Endothelial cell of umbilical vein (primary cell): ENCODE results near the gene FAM120A. TPM values are rescaled to one million over a fixed set of nuclear protein-coding genes. Genes with fewer than 3 reads are reported as not detected.

Experiments used
- BruUV-seq: library from RNA; stranded (reverse); fragments of 400-500 nt; replicated peaks from 2 replicates; lab custom pipeline; 2021; lab: Mats Ljungman, UMichigan
- CTCF ChIA-PET: fragments of 300-600, 350-600 bp; sonication (Branson Sonifier 250); formaldehyde crosslinking; loops from one replicate; lab custom pipeline; 2021; ENCODE audit warnings: antibody characterized with exemption, inconsistent platforms; lab: Charles Lee
- POLR2A ChIA-PET: fragments of 300-600, 350-600 bp; sonication (Branson Sonifier 250); formaldehyde crosslinking; loops from one replicate; lab custom pipeline; 2021; ENCODE audit warnings: antibody characterized with exemption, inconsistent platforms; lab: Charles Lee
- DNase-seq: peaks from one replicate; pipeline ENCODE4 v3.0.0-alpha.2; 2011; ENCODE audit warnings: low read depth, low spot score
- FAIRE-seq: peaks from 2 replicates; lab custom pipeline; 2011; peaks lifted over from hg19 to GRCh38; lab: Jason Lieb, UNC
- H2AFZ ChIP-seq: 2 replicates; pipeline ENCODE4 v1.6.0; 2012; ENCODE audit warnings: low read depth, low read length, control low read depth, inconsistent platforms
- H3K27ac ChIP-seq: 2 replicates; pipeline ENCODE4 v1.5.1; 2011; ENCODE audit warnings: low read depth, mild to moderate bottlenecking, control low read depth, low read length, moderate library complexity; ENCODE audit not compliant: insufficient read depth
- H3K27me3 ChIP-seq, 2 experiments: 2 replicates each; pipeline versions ENCODE4 v1.6.0 to v1.6.1; 2011; ENCODE audit warnings: low read length in 2 of 2, mixed read lengths in 1 of 2; ENCODE audit not compliant: control insufficient read depth in 2 of 2, insufficient read depth in 2 of 2
- H3K36me3 ChIP-seq, 2 experiments: 2 replicates in 1 of 2; 3 replicates in 1 of 2; pipeline ENCODE4 v1.5.1; 2011; ENCODE audit warnings: low read length in 2 of 2, mild to moderate bottlenecking in 1 of 2, moderate library complexity in 1 of 2; ENCODE audit not compliant: control insufficient read depth in 2 of 2, insufficient read depth in 2 of 2; ENCODE audit errors: extremely low read depth in 1 of 2
- H3K4me1 ChIP-seq: 3 replicates; pipeline ENCODE4 v1.5.1; 2011; ENCODE audit warnings: mild to moderate bottlenecking, low read length; ENCODE audit not compliant: control insufficient read depth, insufficient read depth; ENCODE audit errors: extremely low read depth
- H3K4me2 ChIP-seq: 2 replicates; pipeline ENCODE4 v1.6.1; 2011; ENCODE audit warnings: low read length, control low read depth, mixed read lengths; ENCODE audit not compliant: insufficient read depth
- H3K4me3 ChIP-seq, 3 experiments: fragments of 200-600 bp in 1 of 3; sonication (generic), shearing (Covaris generic) in 1 of 3; replicated peaks in 1 of 3; 2 replicates each; pipeline ENCODE4 v1.5.1; 2011 to 2016; ENCODE audit warnings: control low read depth in 3 of 3, low read length in 3 of 3, mild to moderate bottlenecking in 2 of 3, inconsistent platforms in 1 of 3, low read depth in 1 of 3, moderate library complexity in 1 of 3; ENCODE audit not compliant: insufficient read depth in 1 of 3
- H3K79me2 ChIP-seq: 2 replicates; pipeline ENCODE4 v1.6.0; 2012; ENCODE audit warnings: low read length, inconsistent platforms; ENCODE audit not compliant: control insufficient read depth, insufficient read depth
- H3K9ac ChIP-seq: replicated peaks from 2 replicates; pipeline ENCODE3; 2011; ENCODE audit warnings: low read length, control low read depth; ENCODE audit not compliant: insufficient read depth; ENCODE audit errors: extremely low read depth
- H3K9me1 ChIP-seq: replicated peaks from 3 replicates; pipeline ENCODE4 v1.6.0; 2011; ENCODE audit warnings: mild to moderate bottlenecking, low read length; ENCODE audit not compliant: control insufficient read depth, insufficient read depth; ENCODE audit errors: extremely low read depth
- H3K9me3 ChIP-seq: replicated peaks from 2 replicates; pipeline ENCODE4 v1.5.1; 2012; ENCODE audit warnings: low read length, inconsistent platforms; ENCODE audit not compliant: control insufficient read depth, insufficient read depth
- H4K20me1 ChIP-seq: replicated peaks from 2 replicates; pipeline ENCODE3; 2011; ENCODE audit warnings: mild to moderate bottlenecking, low read length; ENCODE audit not compliant: control insufficient read depth, insufficient read depth; ENCODE audit errors: extremely low read depth
- CTCF ChIP-seq, 2 donors: IDR thresholded peaks; 1 replicate in 1 of 2; 2 replicates in 1 of 2; pipeline ENCODE4 v1.5.1; 2011; ENCODE audit warnings: low read length in 2 of 2, mild to moderate bottlenecking in 2 of 2, moderate library complexity in 2 of 2, control low read depth in 1 of 2, inconsistent platforms in 1 of 2, low read depth in 1 of 2; ENCODE audit not compliant: insufficient read depth in 1 of 2; ENCODE audit errors: extremely low read depth in 1 of 2
- EZH2 ChIP-seq: IDR thresholded peaks from 2 replicates; pipeline ENCODE4 v1.6.1; 2012; ENCODE audit warnings: borderline replicate concordance, low read depth, mild to moderate bottlenecking, moderate library complexity, low read length, inconsistent platforms; ENCODE audit not compliant: severe bottlenecking
- FOS ChIP-seq: IDR thresholded peaks from 2 replicates; pipeline ENCODE4 v1.6.1; 2011; ENCODE audit warnings: mild to moderate bottlenecking, low read length, moderate library complexity, borderline replicate concordance; ENCODE audit not compliant: insufficient read depth
- GATA2 ChIP-seq: IDR thresholded peaks from 2 replicates; pipeline ENCODE4 v1.7.0; 2011; ENCODE audit warnings: low read depth, mild to moderate bottlenecking, moderate library complexity, mixed read lengths, low read length; ENCODE audit not compliant: insufficient read length, insufficient read depth
- JUN ChIP-seq: IDR thresholded peaks from 2 replicates; pipeline ENCODE4 v1.6.1; 2011; ENCODE audit warnings: borderline replicate concordance, low read depth; ENCODE audit not compliant: insufficient read length, insufficient read depth
- MAX ChIP-seq: IDR thresholded peaks from 2 replicates; pipeline ENCODE4 v1.6.1; 2011; ENCODE audit not compliant: insufficient read depth, insufficient read length
- MYC ChIP-seq: IDR thresholded peaks from one replicate; pipeline ENCODE4 v1.6.1; 2011; ENCODE audit warnings: mild to moderate bottlenecking, low read depth, low read length
- POLR2A ChIP-seq: IDR thresholded peaks from 2 replicates; pipeline ENCODE4 v1.6.1; 2012; ENCODE audit warnings: low read depth, mild to moderate bottlenecking, control low read depth, low read length
- POLR2AphosphoS5 ChIP-seq: IDR thresholded peaks from 2 replicates; pipeline ENCODE4 v1.6.1; 2012; ENCODE audit warnings: low read depth, mild to moderate bottlenecking, control low read depth, low read length, moderate library complexity; ENCODE audit not compliant: insufficient read depth
- dilution Hi-C: fragments of 300-500 bp; cut with MboI; formaldehyde crosslinking; loops from one replicate; pipeline ENCODE4 v1.15.0; 2019; ENCODE audit warnings: low sequenced_read_pairs; ENCODE audit not compliant: extremely low pct_ligation_motif_present
- intact Hi-C: fragments of 100-400 bp; cut with micrococcal nuclease; formaldehyde crosslinking; loops from one replicate; pipeline ENCODE4 v1.10.0; 2022
- polyA plus RNA-seq, 4 experiments: library from polyadenylated mRNA; depleted of rRNA in 3 of 4; stranded (reverse) in 3 of 4; unstranded in 1 of 4; fragments of >200 nt; gene quantifications; 2 replicates each; pipeline versions ENCODE4 v1.2.1 to v1.2.3, GENCODE V29; 2011 to 2012; ENCODE audit warnings: missing spikeins in 1 of 4
- total RNA-seq: library from RNA; stranded (reverse); gene quantifications from 2 replicates; pipeline ENCODE4 v1.2.3, GENCODE V29; 2021

The FAM120A gene
- total and polyA plus RNA-seq, 2 donors (not counting 3 experiments of a cell fraction or from before 2014, with no cell fraction given) = 66.8 to 126 TPM

GRCh38 chr9:93579711-93580516 lies 128.4 kb downstream of the FAM120A start:
- CTCF ChIA-PET = interaction anchor here (0.8 to 3.2 kb wide), 4 partner anchors 10 to 13 kb away, joined by 3 to 22 read pairs (median 4); no protein-coding TSS in a partner anchor
- no peak overlapping the region for H3K4me3 ChIP-seq
- no peaks in the 10 kb centered on the region for H3K9me3 ChIP-seq
- H4K20me1 ChIP-seq = no peaks in the 10 kb centered on the region
- intact Hi-C loops (no loop called here), dilution Hi-C loops (no loop called here)
- H3K27ac ChIP-seq = no peak overlapping the region
- no peak overlapping the region for H2AFZ ChIP-seq
- H3K36me3 ChIP-seq = no peaks in the 10 kb centered on the region
- BruUV-seq = no TSS peak
- DNase-seq (no peak), FAIRE-seq (no peak)
- H3K27me3 ChIP-seq = no peaks in the 10 kb centered on the region
- H3K4me2 ChIP-seq = no peak overlapping the region
- POLR2A ChIA-PET = no interaction called here
- TF ChIP-seq CTCF (IDR thresholded peaks at IDR 0.05; ENCODE audit: extremely low read depth in 1 of 2, insufficient read depth in 1 of 2, low read depth in 1 of 2, low read length in 2 of 2) (no peak), POLR2AphosphoS5 (no peak), MYC (no peak), FOS (no peak), MAX (no peak), JUN (no peak), POLR2A (no peak), EZH2 (no peak), GATA2 (no peak)
- H3K79me2 ChIP-seq = peaks cover 40% of the 10 kb centered on the region
- no peak overlapping the region for H3K9ac ChIP-seq
- H3K4me1 ChIP-seq = peaks cover 13% of the 10 kb centered on the region
- no peaks in the 10 kb centered on the region for H3K9me1 ChIP-seq
